H1 (cell line): ENCODE data around the gene TGFA. TPM values are rescaled to one million over a fixed set of nuclear protein-coding genes. Genes with fewer than 3 reads are reported as not detected.

ENCODE experiments used
- CTCF ChIA-PET: fragments of 300-600 bp; sonication (Branson Sonifier 250); formaldehyde crosslinking; loops from one replicate; lab custom pipeline; 2021; ENCODE audit not compliant: partially characterized antibody; lab: Charles Lee
- POLR2A ChIA-PET: fragments of 300-600 bp; sonication (Branson Sonifier 250); formaldehyde crosslinking; loops from one replicate; lab custom pipeline; 2021; ENCODE audit warnings: inconsistent platforms; ENCODE audit not compliant: partially characterized antibody; lab: Charles Lee
- DNase-seq, 2 experiments: peaks; one replicate each; pipeline versions ENCODE4 v3.0.0 to v3.0.0-alpha.2; 2010 to 2022; ENCODE audit warnings: low spot score in 2 of 2, low read depth in 1 of 2, mixed read lengths in 1 of 2
- FAIRE-seq: peaks from 2 replicates; lab custom pipeline; 2011; peaks lifted over from hg19 to GRCh38; lab: Jason Lieb, UNC
- H2AFZ ChIP-seq: 2 replicates; pipeline ENCODE4 v1.8.1; 2012; ENCODE audit warnings: low read length, inconsistent platforms
- H2AK5ac ChIP-seq: 2 replicates; pipeline ENCODE4 v1.6.1; 2013; ENCODE audit warnings: low read depth, low read length
- H2BK120ac ChIP-seq: replicated peaks from 2 replicates; pipeline ENCODE3; 2013; ENCODE audit warnings: low read depth, low read length, inconsistent platforms
- H2BK12ac ChIP-seq: 2 replicates; pipeline ENCODE4 v1.6.1; 2013; ENCODE audit warnings: low read depth, low read length
- H2BK15ac ChIP-seq: 2 replicates; pipeline ENCODE4 v1.6.1; 2013; ENCODE audit warnings: low read length
- H2BK20ac ChIP-seq: 2 replicates; pipeline ENCODE4 v1.6.1; 2013; ENCODE audit warnings: low read length
- H2BK5ac ChIP-seq: 2 replicates; pipeline ENCODE4 v1.6.1; 2013; ENCODE audit warnings: low read depth, low read length
- H3K14ac ChIP-seq: 2 replicates; pipeline ENCODE4 v1.6.1; 2013; ENCODE audit warnings: inconsistent platforms; ENCODE audit not compliant: insufficient read length
- H3K18ac ChIP-seq: 2 replicates; pipeline ENCODE4 v1.6.1; 2013; ENCODE audit warnings: low read length; ENCODE audit errors: extremely low read depth
- H3K23ac ChIP-seq: 2 replicates; pipeline ENCODE4 v1.6.1; 2013; ENCODE audit warnings: inconsistent platforms; ENCODE audit not compliant: insufficient read length
- H3K23me2 ChIP-seq: 2 replicates; pipeline ENCODE4 v1.6.1; 2013; ENCODE audit warnings: low read depth, low read length
- H3K27ac ChIP-seq: 2 replicates; pipeline ENCODE4 v1.6.1; 2011; ENCODE audit warnings: low read depth, low read length, inconsistent platforms
- H3K27me3 ChIP-seq, 4 experiments: replicated peaks in 1 of 4; 1 replicate in 1 of 4; 2 replicates in 3 of 4; pipeline versions ENCODE4 v1.6.1 to v1.8.1; 2011 to 2013; ENCODE audit warnings: low read length in 3 of 4, mild to moderate bottlenecking in 3 of 4, inconsistent platforms in 2 of 4, mixed read lengths in 2 of 4, moderate library complexity in 1 of 4; ENCODE audit not compliant: control insufficient read depth in 3 of 4, insufficient read depth in 3 of 4; ENCODE audit errors: extremely low read depth in 1 of 4
- H3K36me3 ChIP-seq, 4 experiments: 2 replicates each; pipeline versions ENCODE4 v1.6.1 to v1.8.1; 2011 to 2013; ENCODE audit warnings: mild to moderate bottlenecking in 4 of 4, low read length in 3 of 4, moderate library complexity in 2 of 4, control low read depth in 1 of 4, inconsistent platforms in 1 of 4; ENCODE audit not compliant: insufficient read depth in 4 of 4, control insufficient read depth in 2 of 4
- H3K4ac ChIP-seq: replicated peaks from 2 replicates; pipeline ENCODE3; 2013; ENCODE audit warnings: low read length, low read depth, mixed read lengths, inconsistent platforms; ENCODE audit not compliant: insufficient read length
- H3K4me1 ChIP-seq, 4 experiments: replicated peaks in 1 of 4; 1 replicate in 1 of 4; 2 replicates in 3 of 4; pipeline versions ENCODE4 v1.6.1 to v1.8.1; 2011 to 2013; ENCODE audit warnings: low read length in 3 of 4, inconsistent platforms in 2 of 4, mixed read lengths in 1 of 4; ENCODE audit not compliant: insufficient read depth in 4 of 4, control insufficient read depth in 3 of 4
- H3K4me2 ChIP-seq, 2 experiments: 2 replicates each; pipeline versions ENCODE4 v1.6.1 to v1.8.1; 2011 to 2013; ENCODE audit warnings: low read depth in 2 of 2, low read length in 2 of 2, control low read depth in 1 of 2, inconsistent platforms in 1 of 2, mild to moderate bottlenecking in 1 of 2; ENCODE audit not compliant: insufficient read depth in 1 of 2
- H3K4me3 ChIP-seq, 4 experiments: fragments of 200-600, 300-600 bp in 1 of 4; sonication (generic), shearing (Covaris generic), sonication (Bioruptor Twin) in 1 of 4; 2 replicates each; pipeline versions ENCODE4 v1.5.1 to v1.8.1; 2011 to 2016; ENCODE audit warnings: low read length in 4 of 4, low read depth in 3 of 4, control low read depth in 2 of 4, inconsistent platforms in 2 of 4, mild to moderate bottlenecking in 2 of 4, mixed read lengths in 1 of 4, moderate library complexity in 1 of 4; ENCODE audit not compliant: insufficient read depth in 2 of 4; ENCODE audit errors: extremely low read depth in 1 of 4
- H3K56ac ChIP-seq: replicated peaks from 2 replicates; pipeline ENCODE3; 2013; ENCODE audit warnings: low read depth, mild to moderate bottlenecking, mixed read lengths, low read length, inconsistent platforms; ENCODE audit not compliant: insufficient read length
- H3K79me1 ChIP-seq: 2 replicates; pipeline ENCODE4 v1.6.1; 2013; ENCODE audit warnings: low read depth, low read length, control low read depth
- H3K79me2 ChIP-seq, 2 experiments: 2 replicates each; pipeline versions ENCODE4 v1.6.1 to v1.8.1; 2012 to 2013; ENCODE audit warnings: low read length in 2 of 2, mild to moderate bottlenecking in 2 of 2, inconsistent platforms in 1 of 2; ENCODE audit not compliant: insufficient read depth in 2 of 2, control insufficient read depth in 1 of 2
- H3K9ac ChIP-seq, 4 experiments: replicated peaks in 1 of 4; 1 replicate in 1 of 4; 2 replicates in 3 of 4; pipeline versions ENCODE4 v1.6.1 to v1.8.1; 2011 to 2013; ENCODE audit warnings: low read depth in 3 of 4, low read length in 3 of 4, control low read depth in 2 of 4, mild to moderate bottlenecking in 2 of 4, moderate library complexity in 2 of 4, inconsistent platforms in 1 of 4; ENCODE audit errors: extremely low read depth in 1 of 4
- H3K9me3 ChIP-seq, 2 experiments: 2 replicates each; pipeline versions ENCODE4 v1.6.1 to v1.8.1; 2012 to 2013; ENCODE audit warnings: mild to moderate bottlenecking in 2 of 2, moderate library complexity in 2 of 2, control low read depth in 1 of 2, inconsistent platforms in 1 of 2, low read depth in 1 of 2, low read length in 1 of 2, mixed read lengths in 1 of 2; ENCODE audit not compliant: insufficient read depth in 2 of 2
- H4K20me1 ChIP-seq, 2 experiments: replicated peaks in 1 of 2; 2 replicates each; pipeline versions ENCODE3 to v1.8.1; 2011 to 2013; ENCODE audit warnings: inconsistent platforms in 2 of 2, low read length in 2 of 2, mild to moderate bottlenecking in 1 of 2; ENCODE audit not compliant: insufficient read depth in 2 of 2, control insufficient read depth in 1 of 2
- H4K5ac ChIP-seq: 2 replicates; pipeline ENCODE4 v1.6.1; 2013; ENCODE audit warnings: low read length, low read depth, mixed read lengths, inconsistent platforms; ENCODE audit not compliant: insufficient read length
- H4K8ac ChIP-seq: 2 replicates; pipeline ENCODE4 v1.8.0; 2013; ENCODE audit warnings: mild to moderate bottlenecking, moderate library complexity, low read length, inconsistent platforms; ENCODE audit not compliant: insufficient read depth; ENCODE audit errors: extremely low read depth
- H4K91ac ChIP-seq: replicated peaks from 2 replicates; pipeline ENCODE3; 2013; ENCODE audit warnings: low read length, mixed read lengths, inconsistent platforms; ENCODE audit not compliant: insufficient read length
- ASH2L ChIP-seq: fragments of 200-600, 300-600 bp; sonication (generic); IDR thresholded peaks from one replicate; pipeline ENCODE4 v1.7.1; 2017; ENCODE audit warnings: low read length
- SIRT6 ChIP-seq: IDR thresholded peaks from one replicate; pipeline ENCODE4 v1.7.1; 2012; ENCODE audit warnings: low read length, inconsistent platforms
- WGBS, 2 experiments: shearing (Covaris generic) in 1 of 2; methylation state at CpG; one replicate each; pipeline versions ENCODE4 v1.1.6 to v1.1.7; 2013 to 2015; ENCODE audit warnings: low lambda C conversion rate in 2 of 2, mixed read lengths in 2 of 2, inconsistent platforms in 1 of 2, low coverage in 1 of 2, missing lambda C conversion rate in 1 of 2; ENCODE audit not compliant: insufficient replicate concordance in 2 of 2, insufficient coverage in 1 of 2, insufficient read length in 1 of 2; ENCODE audit errors: extremely low coverage in 1 of 2, missing lambda C conversion rate in 1 of 2; 5-methylcytosine and 5-hydroxymethylcytosine counted together
- polyA plus RNA-seq, 7 experiments: library from polyadenylated mRNA; depleted of rRNA in 3 of 7; stranded (reverse) in 5 of 7; unstranded in 2 of 7; fragments of >200 nt in 5 of 7; fragments of 200-250 nt in 2 of 7; gene quantifications; 1 replicate in 5 of 7; 2 replicates in 1 of 7; 4 replicates in 1 of 7; pipeline versions ENCODE4 v1.2.1 to v1.2.3, GENCODE V29; 2011 to 2013; ENCODE audit warnings: missing spikeins in 2 of 7, mixed read lengths in 2 of 7
- total RNA-seq: library from RNA; stranded (reverse); fragmentation: NEBNext Ultra II Directional; extraction: Animal tissue kit (Norgen Biotek cat#: 25700); gene quantifications from 2 replicates; pipeline ENCODE4 v1.2.1, GENCODE V29; 2021

TGFA gene
- total and polyA plus RNA-seq, 2 of the 8 experiments (the other 6 are each of a cell fraction or from before 2014, with no cell fraction given): 1.8 to 3.7 TPM

- H3K79me1 ChIP-seq: no peaks in the 10 kb centered on the region
- H2BK20ac ChIP-seq: no peak overlapping the region
- H3K4me3 ChIP-seq: no peak overlapping the region
- no peaks in the 10 kb centered on the region for H3K23me2 ChIP-seq
- no peak overlapping the region for H3K14ac ChIP-seq
- H3K18ac ChIP-seq: no peak overlapping the region
- no peak overlapping the region for H2BK5ac ChIP-seq
- ChIA-PET CTCF (interaction anchor here (0.6 to 1.8 kb wide), 8 partner anchors 22 to 198 kb away, joined by 3 to 5 read pairs (median 4); no protein-coding TSS in a partner anchor), POLR2A (interaction anchor here (1.3 kb wide), 1 partner anchor 12 kb away, joined by 3 read pairs; no protein-coding TSS in a partner anchor)
- H3K27me3 ChIP-seq: no peaks in the 10 kb centered on the region
- TF ChIP-seq SIRT6 (no peak), ASH2L (no peak)
- no peaks in the 10 kb centered on the region for H4K20me1 ChIP-seq
- no peaks in the 10 kb centered on the region for H3K36me3 ChIP-seq
- no peak overlapping the region for H2AFZ ChIP-seq
- no peak overlapping the region for H3K23ac ChIP-seq
- peaks cover 0 to 9% (median 4%) of the 10 kb centered on the region in 4 experiments; a peak in 4 of 7 replicates for H3K4me1 ChIP-seq
- no peak overlapping the region for H3K56ac ChIP-seq
- H4K91ac ChIP-seq: no peak overlapping the region
- H2AK5ac ChIP-seq: no peak overlapping the region
- no peak overlapping the region for H2BK12ac ChIP-seq
- DNase-seq (peak in 1 of 2 experiments; percentile 39), FAIRE-seq (no peak)
- no peaks in the 10 kb centered on the region for H3K9me3 ChIP-seq
- H3K27ac ChIP-seq: no peak overlapping the region
- no peak overlapping the region for H4K8ac ChIP-seq
- no peak overlapping the region for H2BK15ac ChIP-seq
- no peak overlapping the region for H3K4ac ChIP-seq
- WGBS, 2 experiments: 85% methylated on average over 4 of the region's 4 CpGs; no CpG with 5 or more reads in 1 of the 2 experiments
- no peak overlapping the region for H3K4me2 ChIP-seq
- no peaks in the 10 kb centered on the region for H3K79me2 ChIP-seq
- H3K9ac ChIP-seq: no peak overlapping the region
- H2BK120ac ChIP-seq: no peak overlapping the region
- H4K5ac ChIP-seq: no peak overlapping the region
Measured at GRCh38 chr2:70501728-70502127, 51.9 kb downstream of the TGFA start.
